Heart left ventricle (tissue), 16 donors: ENCODE results near the gene PPT2. TPM values are rescaled to one million over a fixed set of nuclear protein-coding genes. Genes with fewer than 3 reads are reported as not detected.
A peak's percentile ranks its signal among the peaks of the same experiment; 100 is the strongest.

Experiments
- ATAC-seq, 4 donors: fragments of 200-7000 bp; cut with Tn5 transposase; one replicate each; pipeline ENCODE4 v1.9.1; 2020 to 2022; ENCODE audit warnings: moderate library complexity in 4 of 4, mild to moderate bottlenecking in 3 of 4, moderate number of reproducible peaks in 1 of 4
- DNase-seq, 5 donors: peaks; one replicate each; pipeline ENCODE4 v3.0.0-alpha.2; 2020
- H3K27ac ChIP-seq, 12 donors: fragments of 200-600 bp; sonication (generic) in 4 of 12; one replicate each; pipeline versions ENCODE4 v1.5.0 to v1.8.0; 2016 to 2022; ENCODE audit warnings: mild to moderate bottlenecking in 2 of 12
- H3K27me3 ChIP-seq, 9 donors: fragments of 200-600 bp; sonication (generic) in 2 of 9; one replicate each; pipeline versions ENCODE4 v1.5.1 to v1.8.0; 2016 to 2022; ENCODE audit warnings: mild to moderate bottlenecking in 3 of 9
- H3K36me3 ChIP-seq, 9 donors: fragments of 200-600 bp; sonication (generic) in 2 of 9; one replicate each; pipeline versions ENCODE4 v1.5.0 to v1.8.0; 2018 to 2022; ENCODE audit warnings: mild to moderate bottlenecking in 2 of 9
- H3K4me1 ChIP-seq, 12 donors: fragments of 200-600 bp; sonication (generic) in 4 of 12; one replicate each; pipeline versions ENCODE4 v1.5.0 to v1.8.0; 2016 to 2022; ENCODE audit warnings: mild to moderate bottlenecking in 3 of 12
- H3K4me3 ChIP-seq, 12 donors: fragments of 200-600 bp; sonication (generic) in 4 of 12; one replicate each; pipeline versions ENCODE4 v1.5.0 to v1.8.0; 2017 to 2022; ENCODE audit warnings: mild to moderate bottlenecking in 9 of 12, moderate library complexity in 4 of 12
- H3K9me3 ChIP-seq, 12 donors: fragments of 200-600 bp; sonication (generic) in 4 of 12; one replicate each; pipeline versions ENCODE4 v1.5.0 to v1.8.0; 2016 to 2022; ENCODE audit warnings: mild to moderate bottlenecking in 1 of 12
- POLR2A ChIP-seq, 2 donors: fragments of 450-650 bp; IDR thresholded peaks; one replicate each; pipeline ENCODE4 v1.6.1; 2017; ENCODE audit warnings: antibody characterized with exemption in 2 of 2, mild to moderate bottlenecking in 2 of 2, moderate library complexity in 2 of 2
- WGBS, 4 donors: extraction: QIAGEN DNeasy Blood & Tissue Kit in 2 of 4; methylation state at CpG; one replicate each; pipeline versions ENCODE4 v1.1.5 to v1.1.7; 2013 to 2018; 5-methylcytosine and 5-hydroxymethylcytosine counted together
- intact Hi-C, 10 donors: fragments of 100-400 bp; cut with DNase I; formaldehyde crosslinking; loops; one replicate each; pipeline versions ENCODE4 v1.11.1 to v1.14.2; 2022
- polyA plus RNA-seq, 2 donors: library from polyadenylated mRNA; stranded (reverse); fragments of 200-250 nt; gene quantifications; one replicate each; pipeline ENCODE4 v1.2.3, GENCODE V29; 2013
- total RNA-seq, 9 donors: library from RNA; depleted of rRNA in 2 of 9; stranded (reverse); fragments of >200 nt in 2 of 9; fragmentation: NEBNext Ultra II Directional in 3 of 9; extraction: Animal tissue kit (Norgen Biotek cat#: 25700) in 3 of 9; gene quantifications; one replicate each; pipeline versions ENCODE4 v1.1.0 to v1.2.4, GENCODE V29; 2016 to 2023
- TF ChIP-seq, protein P1 (sequence below), 12 donors: fragments of 200-600 bp; sonication (generic) in 4 of 12; IDR thresholded peaks; one replicate each; pipeline versions ENCODE4 v1.5.0 to v1.8.0; 2018 to 2022; ENCODE audit warnings: antibody characterized with exemption in 12 of 12, mild to moderate bottlenecking in 5 of 12
- donor health status: ischemic (EF 13 %, LVEDD 7.1; RV severe dilation, severe dysfunction).
- donor health status: healthy with polysubstance abuse.
- donor health status: DM: no; HTN: yes; CAD: no.
- donor health status: DM: no; HTN: no; CAD: no.
- donor health status: ischemic (EF 25% LVEDD 6.9; RV normal size, moderate dysfunction).
- donor health status: ischemic (EF 25% LVEDD 5.7; RV mildly dilated, moderate dysfunction).
- donor health status: healthy.
- donor health status: DM: yes; HTN: yes; CAD: no.
- donor health status: ischemic (EF 35%, LVEDD 5.7; RV mildly dilated, moderate dysfunction).
- donor health status: nonischemic (EF 11% LVEDD 7.7; RV severe dilation, severe dysfunction).
- donor health status: DM: yes; HTN: yes; CAD: no.
- donor health status: PGD.
- donor health status: ischemic (EF 29% LVEDD 5.4; RV normal size, mild dysfunction).
- donor health status: nonischemic (EF 23%, LVEDD 6.1; RV moderate dilation, normal function).

PPT2 gene
- total and polyA plus RNA-seq, 11 donors: 13.1 to 34.0 (median 21.6) TPM

DNA sequence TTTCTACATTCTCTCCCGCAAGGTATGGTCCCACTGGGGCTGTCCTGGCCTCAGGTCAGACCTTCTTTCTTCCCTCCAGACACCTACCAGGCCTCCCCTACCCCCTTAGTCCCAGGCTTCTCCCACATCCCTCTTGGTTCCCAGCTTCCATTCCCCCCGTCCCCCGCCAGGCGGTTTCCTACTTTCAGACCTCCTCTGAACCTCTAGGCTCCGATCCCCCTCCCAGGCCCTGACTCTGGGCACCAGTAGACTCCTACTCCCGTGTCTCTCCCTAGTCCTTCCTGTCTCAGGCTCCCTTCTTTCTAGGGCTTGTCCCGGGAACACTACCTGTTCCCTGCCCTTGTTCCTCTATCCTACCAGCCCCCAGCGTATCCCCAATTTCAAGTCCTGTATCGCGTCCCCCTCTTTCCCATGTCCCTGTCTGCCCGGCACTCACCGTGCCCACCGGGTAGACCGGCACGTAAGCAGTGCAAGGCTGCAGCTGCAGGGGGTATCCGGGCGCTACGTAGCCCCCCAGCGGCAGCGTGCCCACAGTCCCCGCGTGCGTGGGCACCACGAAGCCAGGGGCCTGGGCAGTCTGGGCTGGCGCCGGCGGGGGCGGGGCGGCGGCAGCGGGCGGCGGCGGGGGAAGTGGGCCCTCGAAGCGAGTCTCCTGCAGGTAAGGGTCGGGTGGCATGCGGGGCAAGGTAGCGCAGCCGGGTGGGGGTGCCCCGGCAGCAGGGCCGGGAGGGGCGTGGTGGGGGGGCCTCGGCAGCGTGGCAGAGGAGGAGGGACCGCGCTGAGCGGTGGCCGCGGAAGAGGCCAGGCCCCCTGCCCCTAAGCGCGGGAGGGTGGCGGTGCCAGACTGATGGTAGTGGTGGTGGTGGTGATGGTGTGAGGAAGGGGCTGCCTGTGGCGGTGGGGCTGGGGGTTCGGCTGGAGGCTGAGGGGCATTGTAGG lies 3.7 kb upstream of the PPT2 start:
- Histone ChIP-seq H3K27me3 (peaks cover 0 to 48% (median 6%) of the 10 kb centered on the region in 9 donors), H3K27ac (peak overlapping the region in 1 of 12 donors; percentile 41), H3K36me3 (peaks cover 0 to 5% (median 0%) of the 10 kb centered on the region in 9 donors), H3K9me3 (no peaks in the 10 kb centered on the region), H3K4me3 (peak overlapping the region in 3 of 12 donors; percentile 69 to 91 (median 69)), H3K4me1 (peaks cover 6 to 37% (median 21%) of the 10 kb centered on the region in 12 donors)
- intact Hi-C loops: loop anchor here in 6 of 10 donors (5.0 to 10.0 kb wide), 4 partner anchors 33 to 105 kb away; no protein-coding TSS in a partner anchor
- no peak for DNase-seq
- no peak for ATAC-seq
- TF ChIP-seq, protein P1, sequence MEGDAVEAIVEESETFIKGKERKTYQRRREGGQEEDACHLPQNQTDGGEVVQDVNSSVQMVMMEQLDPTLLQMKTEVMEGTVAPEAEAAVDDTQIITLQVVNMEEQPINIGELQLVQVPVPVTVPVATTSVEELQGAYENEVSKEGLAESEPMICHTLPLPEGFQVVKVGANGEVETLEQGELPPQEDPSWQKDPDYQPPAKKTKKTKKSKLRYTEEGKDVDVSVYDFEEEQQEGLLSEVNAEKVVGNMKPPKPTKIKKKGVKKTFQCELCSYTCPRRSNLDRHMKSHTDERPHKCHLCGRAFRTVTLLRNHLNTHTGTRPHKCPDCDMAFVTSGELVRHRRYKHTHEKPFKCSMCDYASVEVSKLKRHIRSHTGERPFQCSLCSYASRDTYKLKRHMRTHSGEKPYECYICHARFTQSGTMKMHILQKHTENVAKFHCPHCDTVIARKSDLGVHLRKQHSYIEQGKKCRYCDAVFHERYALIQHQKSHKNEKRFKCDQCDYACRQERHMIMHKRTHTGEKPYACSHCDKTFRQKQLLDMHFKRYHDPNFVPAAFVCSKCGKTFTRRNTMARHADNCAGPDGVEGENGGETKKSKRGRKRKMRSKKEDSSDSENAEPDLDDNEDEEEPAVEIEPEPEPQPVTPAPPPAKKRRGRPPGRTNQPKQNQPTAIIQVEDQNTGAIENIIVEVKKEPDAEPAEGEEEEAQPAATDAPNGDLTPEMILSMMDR (IDR thresholded peaks at IDR 0.05): no peak
- no peak for TF ChIP-seq POLR2A (IDR thresholded peaks at IDR 0.05)
- WGBS, 4 donors: 36 to 59% (median 51%) methylated on average over 53 to 55 of the region's 55 CpGs

- ATAC-seq: no peak
- peaks cover 0 to 48% (median 6%) of the 10 kb centered on the region in 9 donors for H3K27me3 ChIP-seq
- TF ChIP-seq, protein P1 (IDR thresholded peaks at IDR 0.05): no peak
- no peak for TF ChIP-seq POLR2A (IDR thresholded peaks at IDR 0.05)
- H3K4me3 ChIP-seq: peak overlapping the region in 9 of 12 donors; percentile 41 to 91 (median 82)
- intact Hi-C loops: loop anchor here in 6 of 10 donors (5.0 to 10.0 kb wide), 4 partner anchors 34 to 107 kb away; no protein-coding TSS in a partner anchor
- peaks cover 6 to 41% (median 21%) of the 10 kb centered on the region in 12 donors for H3K4me1 ChIP-seq
- DNase-seq: no peak
- no peaks in the 10 kb centered on the region for H3K9me3 ChIP-seq
- 36 to 47% (median 43%) methylated on average over 8 of the region's 8 CpGs for WGBS, 4 donors
- peak overlapping the region in 5 of 12 donors; percentile 4 to 93 (median 54) for H3K27ac ChIP-seq
- H3K36me3 ChIP-seq: peaks cover 0 to 12% (median 5%) of the 10 kb centered on the region in 9 donors
Measured at GRCh38 chr6:32151181-32151862, 2.6 kb upstream of the PPT2 start.

DNA sequence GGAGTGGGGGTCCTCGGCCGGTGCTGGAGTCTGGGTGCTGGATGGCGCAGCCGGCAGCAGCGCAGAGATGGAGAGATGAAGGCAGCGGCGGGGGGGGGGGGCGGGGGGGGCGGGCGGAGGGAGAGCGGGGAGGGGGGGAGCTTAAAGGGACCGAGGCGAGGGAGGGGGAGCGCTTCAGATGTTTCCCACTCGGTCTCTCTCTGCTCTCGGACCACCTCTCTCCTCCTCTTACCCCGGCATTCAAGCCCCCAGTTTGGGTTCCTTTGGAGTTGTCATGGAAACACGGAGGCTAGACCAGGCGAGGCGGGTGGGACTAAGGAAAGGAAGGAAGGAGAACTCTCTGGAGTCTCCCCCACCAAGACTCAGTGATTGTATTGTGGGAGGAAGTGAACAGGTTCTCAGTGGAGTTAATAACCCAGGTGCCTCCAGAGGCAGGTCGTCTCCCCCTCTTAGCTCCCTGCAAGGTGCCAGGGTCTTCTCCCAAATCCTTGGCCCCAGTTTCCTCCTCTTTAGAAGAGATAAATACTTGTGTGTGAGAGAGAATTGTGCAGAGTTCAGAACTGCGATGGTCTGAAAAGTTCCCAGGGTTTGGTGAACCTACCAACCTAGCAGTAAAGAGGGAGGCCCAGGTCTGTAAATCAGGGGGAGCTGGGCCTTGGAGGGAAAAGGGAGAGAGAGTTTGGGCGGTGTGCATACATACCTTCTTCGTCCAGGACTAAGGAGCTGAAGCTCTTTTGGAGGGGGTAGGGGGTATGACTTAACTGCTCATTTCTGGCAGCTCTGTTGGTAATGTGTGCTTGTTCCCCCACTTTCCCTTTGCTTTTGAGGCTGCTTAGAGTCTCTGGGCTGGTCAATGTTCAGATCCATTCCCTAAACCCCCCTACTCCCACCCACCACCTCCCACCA lies 1.8 kb upstream of the PPT2 start, which contains the start of gene PRRT1:
TSS of gene PRRT1 (minus strand) at position 77 of the 906 bp plus-strand sequence. CDS start 112 bp downstream, outside the sequence.
- Histone ChIP-seq H3K27ac (peak within 1 kb of the TSS in 11 of 12 donors; percentile 80 to 96 (median 92)), H3K36me3 (peaks cover 0 to 20% (median 13%) of the 10 kb centered on the region in 9 donors), H3K27me3 (peaks cover 0 to 48% (median 6%) of the 10 kb centered on the region in 9 donors), H3K9me3 (no peaks in the 10 kb centered on the region), H3K4me1 (peaks cover 6 to 41% (median 21%) of the 10 kb centered on the region in 12 donors), H3K4me3 (peak within 1 kb of the TSS in 10 of 12 donors; percentile 66 to 91 (median 80))
- DNase-seq (no peak), ATAC-seq (no peak)
- intact Hi-C loops: loop anchor here in 7 of 10 donors (1.0 to 10.0 kb wide), 6 partner anchors 21 to 107 kb away; partner anchors contain the start of gene FKBPL (in 1 of the 7)
- TF ChIP-seq, protein P1 (IDR thresholded peaks at IDR 0.05): no peak
- TF ChIP-seq POLR2A (IDR thresholded peaks at IDR 0.05): no peak
- WGBS, 4 donors: 23 to 27% (median 24%) methylated on average over 18 to 22 of the region's 24 CpGs
